Breast epithelium (tissue), 4 donors: Measurements from ENCODE around the gene PLCH2. TPM values are rescaled to one million over a fixed set of nuclear protein-coding genes. Genes with fewer than 3 reads are reported as not detected.
"Not testable (repeated sequence)": the region's sequence is repeated elsewhere in the genome, so short reads cannot be mapped to it uniquely, and the experiment has no call there.

Source experiments
- DNase-seq, 2 donors: peaks; one replicate each; pipeline ENCODE4 v3.0.0-alpha.2; 2019; ENCODE audit warnings: low spot score in 2 of 2
- H3K27ac ChIP-seq, 2 donors: fragments of 200-600 bp; sonication (generic) in 1 of 2; one replicate each; pipeline ENCODE4 v1.5.1; 2016 to 2019; ENCODE audit warnings: mild to moderate bottlenecking in 1 of 2
- H3K27me3 ChIP-seq, 2 donors: fragments of 200-600 bp; sonication (generic) in 1 of 2; one replicate each; pipeline versions ENCODE4 v1.5.1 to v1.6.0; 2017 to 2019; ENCODE audit warnings: control low read depth in 1 of 2, mild to moderate bottlenecking in 1 of 2
- H3K36me3 ChIP-seq: fragments of 200-600 bp; one replicate; pipeline ENCODE4 v1.5.1; 2019
- H3K4me1 ChIP-seq, 2 donors: fragments of 200-600 bp; sonication (generic); one replicate each; pipeline ENCODE4 v1.5.1; 2016 to 2019; ENCODE audit warnings: control low read depth in 1 of 2
- H3K4me3 ChIP-seq, 3 donors: fragments of 200-600 bp; sonication (generic); 1 replicate in 2 of 3; 2 replicates in 1 of 3; pipeline ENCODE4 v1.5.1; 2016 to 2019; ENCODE audit warnings: mild to moderate bottlenecking in 3 of 3, moderate library complexity in 2 of 3
- H3K9me3 ChIP-seq, 2 donors: fragments of 200-600 bp; sonication (generic) in 1 of 2; one replicate each; pipeline ENCODE4 v1.5.1; 2016 to 2019; ENCODE audit warnings: control low read depth in 1 of 2
- CTCF ChIP-seq, 3 donors: fragments of 450-650 bp; IDR thresholded peaks; one replicate each; pipeline ENCODE4 v1.5.1; 2016 to 2017; ENCODE audit warnings: antibody characterized with exemption in 3 of 3, mild to moderate bottlenecking in 3 of 3, moderate library complexity in 3 of 3
- POLR2A ChIP-seq: fragments of 450-650 bp; IDR thresholded peaks from one replicate; pipeline ENCODE4 v1.6.1; 2016; ENCODE audit warnings: antibody characterized with exemption, mild to moderate bottlenecking, moderate library complexity
- POLR2AphosphoS5 ChIP-seq, 3 donors: sonication (generic); formaldehyde crosslinking; IDR thresholded peaks; one replicate each; pipeline ENCODE4 v1.6.1; 2017; ENCODE audit warnings: antibody characterized with exemption in 3 of 3
- intact Hi-C: fragments of 100-400 bp; cut with DNase I; formaldehyde crosslinking; loops from one replicate; pipeline ENCODE4 v1.15.1; 2023; ENCODE audit warnings: low total_unique reads
- total RNA-seq, 3 donors: library from RNA; depleted of rRNA; stranded (reverse); fragments of >200 nt; gene quantifications; one replicate each; pipeline ENCODE4 v1.1.0, GENCODE V29; 2016

The PLCH2 gene
- total RNA-seq, 3 donors from 2014 or later = 0.16 to 12.0 (median 10.2) TPM

GRCh38 chr1:2436876-2437275 lies 39.2 kb upstream of the PLCH2 start:
- no peak for TF ChIP-seq POLR2A
- no peak for TF ChIP-seq POLR2AphosphoS5 (IDR thresholded peaks at IDR 0.05)
- no peak for TF ChIP-seq CTCF (IDR thresholded peaks at IDR 0.05)
- DNase-seq = no peak
- H3K9me3 ChIP-seq = no peaks in the 10 kb centered on the region
- H3K4me3 ChIP-seq = no peak overlapping the region
- H3K27ac ChIP-seq = no peak overlapping the region
- H3K36me3 ChIP-seq = no peaks in the 10 kb centered on the region
- peaks cover 0 to 23% of the 10 kb centered on the region in 2 donors for H3K27me3 ChIP-seq
- intact Hi-C loops = no loop called here
- H3K4me1 ChIP-seq = peaks cover 0 to 6% of the 10 kb centered on the region in 2 donors

- H3K9me3 ChIP-seq = no peaks in the 10 kb centered on the region
- TF ChIP-seq POLR2A (no peak), CTCF (IDR thresholded peaks at IDR 0.05) (no peak), POLR2AphosphoS5 (IDR thresholded peaks at IDR 0.05) (no peak)
- peaks cover 0 to 25% of the 10 kb centered on the region in 2 donors for H3K27me3 ChIP-seq
- intact Hi-C loops = no loop called here
- peaks cover 0 to 6% of the 10 kb centered on the region in 2 donors for H3K4me1 ChIP-seq
- H3K36me3 ChIP-seq = no peaks in the 10 kb centered on the region
- H3K4me3 ChIP-seq = no peak overlapping the region
- no peak for DNase-seq
- H3K27ac ChIP-seq = no peak overlapping the region
Observed at GRCh38 chr1:2437617-2438016, 38.5 kb upstream of the PLCH2 start.

GRCh38 chr1:2438038-2438437 lies 38.1 kb upstream of the PLCH2 start:
- TF ChIP-seq POLR2AphosphoS5 (IDR thresholded peaks at IDR 0.05) (no peak), CTCF (IDR thresholded peaks at IDR 0.05) (no peak), POLR2A (no peak)
- Histone ChIP-seq H3K4me3 (no peak overlapping the region), H3K27me3 (peaks cover 0 to 25% of the 10 kb centered on the region in 2 donors), H3K27ac (peak overlapping the region; percentile 40 to 81), H3K36me3 (no peaks in the 10 kb centered on the region), H3K4me1 (peaks cover 0 to 6% of the 10 kb centered on the region in 2 donors), H3K9me3 (no peaks in the 10 kb centered on the region)
- DNase-seq = peak; percentile 36 to 73
- intact Hi-C loops = no loop called here

- Histone ChIP-seq H3K36me3 (no peaks in the 10 kb centered on the region), H3K9me3 (no peaks in the 10 kb centered on the region), H3K27ac (peak overlapping the region in 1 of 2 donors; percentile 81), H3K27me3 (peaks cover 0 to 27% of the 10 kb centered on the region in 2 donors), H3K4me1 (peaks cover 0 to 6% of the 10 kb centered on the region in 2 donors), H3K4me3 (no peak overlapping the region)
- TF ChIP-seq CTCF (IDR thresholded peaks at IDR 0.05) = no peak
- no peak for DNase-seq
- intact Hi-C loops = no loop called here
Observed at GRCh38 chr1:2438641-2439040, 37.4 kb upstream of the PLCH2 start.

- Histone ChIP-seq H3K4me1 (peaks cover 0 to 6% of the 10 kb centered on the region in 2 donors), H3K4me3 (no peak overlapping the region), H3K36me3 (no peaks in the 10 kb centered on the region), H3K27me3 (peaks cover 4 to 33% of the 10 kb centered on the region in 2 donors), H3K27ac (no peak overlapping the region), H3K9me3 (no peaks in the 10 kb centered on the region)
- TF ChIP-seq POLR2AphosphoS5 (IDR thresholded peaks at IDR 0.05) = no peak
- no peak for TF ChIP-seq CTCF (IDR thresholded peaks at IDR 0.05)
- TF ChIP-seq POLR2A = no peak
- intact Hi-C loops = no loop called here
- no peak for DNase-seq
Observed at GRCh38 chr1:2439369-2439768, 36.7 kb upstream of the PLCH2 start.

- H3K4me1 ChIP-seq, H3K9me3 ChIP-seq, H3K36me3 ChIP-seq, H3K4me3 ChIP-seq, H3K27ac ChIP-seq, intact Hi-C loops: not testable (repeated sequence)
- H3K27me3 ChIP-seq = peaks cover 4 to 42% of the 10 kb centered on the region in 2 donors
- DNase-seq = peak in 1 of 2 donors; percentile 61
Observed at GRCh38 chr1:2440346-2440745, 35.7 kb upstream of the PLCH2 start.
